SK-N-MC (cell line): ENCODE measurements around the gene TFAP2E.
A peak's percentile ranks its signal among the peaks of the same experiment; 100 is the strongest.

Experiments
- DNase-seq: peaks from one replicate; pipeline ENCODE4 v3.0.0-alpha.2; 2011; ENCODE audit warnings: low read depth, low spot score
- H3K27ac ChIP-seq: fragments of 200-600 bp; sonication (generic); 2 replicates; pipeline ENCODE4 v1.5.1; 2016; ENCODE audit warnings: mixed run types
- H3K36me3 ChIP-seq: fragments of 200-600 bp; sonication (generic); 2 replicates; pipeline ENCODE4 v1.6.1; 2017; ENCODE audit warnings: antibody characterized with exemption, low read length, mixed read lengths; ENCODE audit not compliant: insufficient read depth
- H3K4me3 ChIP-seq: fragments of 200-600 bp; sonication (generic); 2 replicates; pipeline ENCODE4 v1.5.1; 2016
- H3K9ac ChIP-seq: fragments of 200-600 bp; sonication (generic); 2 replicates; pipeline ENCODE4 v1.8.0; 2017; ENCODE audit warnings: mixed run types, mixed read lengths; ENCODE audit not compliant: insufficient read length
- H3K9me3 ChIP-seq: fragments of 200-600 bp; sonication (generic); 2 replicates; pipeline ENCODE4 v1.6.1; 2017; ENCODE audit warnings: low read depth, mild to moderate bottlenecking, antibody characterized with exemption, low read length, moderate library complexity, mixed read lengths
- EZH2 ChIP-seq: fragments of 200-600 bp; sonication (generic); IDR thresholded peaks from one replicate; pipeline ENCODE4 v1.6.1; 2017; ENCODE audit warnings: antibody characterized with exemption
- FOXP2 ChIP-seq: optimal IDR thresholded peaks from 2 replicates; pipeline ENCODE3; 2011; ENCODE audit warnings: mild to moderate bottlenecking, moderate library complexity; ENCODE audit not compliant: insufficient read depth; ENCODE audit errors: extremely low read length, control extremely low read depth
- POLR2AphosphoS5 ChIP-seq: IDR thresholded peaks from 2 replicates; pipeline ENCODE4 v1.6.1; 2012; ENCODE audit warnings: mild to moderate bottlenecking, low read depth, low read length, borderline replicate concordance

The TFAP2E gene

DNA sequence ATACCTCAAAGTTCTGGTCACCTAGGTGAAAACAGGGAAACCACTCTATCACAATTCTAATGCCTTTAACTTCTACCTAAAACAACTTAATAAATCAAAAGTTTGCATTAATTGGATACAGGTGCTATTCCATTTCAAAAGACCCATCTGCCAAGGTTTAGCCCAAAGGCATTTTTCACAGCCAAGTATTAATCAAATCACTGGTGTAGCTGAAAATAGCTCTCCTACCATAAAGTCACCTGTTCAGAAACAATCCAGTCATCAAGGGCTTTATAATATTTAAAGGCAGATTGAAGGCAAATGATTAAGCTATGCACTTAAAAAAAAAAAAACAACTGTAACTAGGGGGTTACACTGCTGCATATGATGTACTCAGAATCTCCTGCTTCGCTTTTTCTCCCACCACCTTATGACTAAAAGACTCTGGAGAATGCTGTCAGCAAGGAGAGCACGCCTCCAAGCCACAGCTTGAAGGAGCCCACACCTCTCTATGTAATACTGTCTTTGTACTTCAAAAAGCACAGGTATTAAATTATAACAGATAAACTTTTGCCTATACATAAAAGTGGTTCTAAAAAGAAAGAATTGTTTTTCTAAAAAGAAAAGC lies 36.5 kb upstream of the TFAP2E start:
- no peak overlapping the region for H3K4me3 ChIP-seq
- no peak for DNase-seq
- H3K27ac ChIP-seq = no peak overlapping the region
- no peak overlapping the region for H3K9ac ChIP-seq
- TF ChIP-seq EZH2 = no peak
- TF ChIP-seq POLR2AphosphoS5 = no peak
- no peak for TF ChIP-seq FOXP2
- peaks cover 7% of the 10 kb centered on the region for H3K36me3 ChIP-seq
- no peaks in the 10 kb centered on the region for H3K9me3 ChIP-seq

DNA sequence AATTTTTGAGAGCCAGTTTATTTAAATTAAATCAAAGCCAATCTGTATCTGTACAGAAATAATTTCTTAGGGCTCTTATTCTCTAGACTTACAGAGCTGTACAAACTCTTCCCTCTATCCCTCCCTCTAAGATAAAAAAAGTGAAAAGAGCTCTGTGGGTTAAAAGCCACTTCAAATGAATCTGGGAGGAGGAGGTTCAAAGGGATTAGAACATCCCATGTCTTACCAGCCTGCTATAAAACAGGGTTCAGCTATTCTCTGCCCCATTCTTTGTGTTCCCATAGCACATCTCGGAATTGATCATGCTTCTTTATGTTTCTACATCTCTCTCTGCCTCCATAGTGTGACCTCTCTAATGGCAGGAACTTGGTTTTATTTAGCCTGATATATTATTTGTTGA lies 35.3 kb upstream of the TFAP2E start:
- H3K4me3 ChIP-seq = no peak overlapping the region

DNA sequence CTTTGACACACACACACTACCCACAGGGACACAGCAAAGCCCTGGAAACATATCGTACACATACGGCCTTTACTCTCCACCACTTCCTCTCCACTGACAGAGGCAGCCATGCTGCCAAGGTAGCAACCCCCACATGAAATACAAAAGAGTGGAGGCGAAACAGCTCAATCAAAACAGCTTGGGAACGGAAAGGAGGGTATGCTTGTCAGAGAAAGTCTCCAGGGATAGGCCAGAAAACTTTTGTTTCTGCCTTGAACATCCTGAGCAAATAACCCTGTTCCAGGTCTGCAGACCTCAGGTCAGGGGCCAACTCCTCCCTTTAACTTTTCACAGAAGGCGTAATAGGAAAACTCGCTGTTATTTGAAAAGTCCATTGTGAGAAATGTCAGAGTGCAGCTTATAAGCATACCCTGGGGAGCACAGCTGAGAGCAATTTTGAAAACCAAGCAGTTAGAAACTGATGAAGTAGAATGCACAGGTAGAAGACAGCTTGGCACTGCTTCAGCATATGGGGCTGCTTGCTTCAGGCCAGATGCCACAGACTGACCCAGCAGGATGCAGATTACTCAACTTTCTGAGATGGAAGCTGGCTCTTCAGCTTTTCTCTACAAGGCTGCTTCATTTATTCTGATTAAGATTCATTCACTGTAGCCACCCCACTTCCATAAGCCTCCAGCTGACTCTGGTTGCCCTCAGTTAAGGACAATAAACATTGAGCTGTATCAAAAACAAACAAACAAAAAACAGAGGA lies 33.9 kb upstream of the TFAP2E start:
- no peak for DNase-seq
- Histone ChIP-seq H3K9ac (no peak overlapping the region), H3K36me3 (no peaks in the 10 kb centered on the region), H3K27ac (0 out of 2 replicates have a peak overlapping the region, but pooled peaks have one; percentile 10), H3K9me3 (no peaks in the 10 kb centered on the region), H3K4me3 (no peak overlapping the region)
- TF ChIP-seq POLR2AphosphoS5 (no peak), FOXP2 (no peak), EZH2 (no peak)

More for the DNA sequence above, 35.3 kb upstream of the TFAP2E start:
- Histone ChIP-seq H3K9ac (no peak overlapping the region), H3K27ac (no peak overlapping the region), H3K36me3 (peaks cover under 1% of the 10 kb centered on the region; the same call in 1 of the 2 replicates), H3K9me3 (no peaks in the 10 kb centered on the region)
- no peak for DNase-seq
- TF ChIP-seq POLR2AphosphoS5 (no peak), EZH2 (no peak), FOXP2 (no peak)

DNA sequence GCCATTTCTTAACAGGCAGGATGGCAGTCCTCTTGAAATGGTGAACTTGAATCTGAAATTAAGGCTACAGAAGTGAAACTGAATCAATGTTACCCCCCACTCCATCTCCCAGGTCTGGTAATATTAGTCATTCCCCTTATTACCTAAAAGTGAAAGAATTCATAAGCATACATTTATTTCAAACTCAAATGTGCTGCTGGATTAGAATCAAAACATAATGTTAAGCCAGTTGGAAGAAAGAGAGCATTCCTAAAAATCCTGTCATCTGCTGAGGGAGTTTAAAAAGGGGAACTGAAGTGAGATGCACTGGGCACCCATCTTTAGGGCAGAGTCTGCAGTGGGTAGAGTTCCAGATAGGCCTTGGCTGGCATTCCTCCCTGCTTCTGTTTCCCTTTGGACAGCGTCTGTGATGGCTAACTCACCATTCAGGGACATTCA lies 33.3 kb upstream of the TFAP2E start:
- Histone ChIP-seq H3K27ac (no peak overlapping the region), H3K9me3 (no peaks in the 10 kb centered on the region), H3K9ac (no peak overlapping the region), H3K4me3 (no peak overlapping the region), H3K36me3 (no peaks in the 10 kb centered on the region)
- no peak for DNase-seq
- TF ChIP-seq FOXP2 = no peak
- no peak for TF ChIP-seq EZH2
- no peak for TF ChIP-seq POLR2AphosphoS5

- DNase-seq = no peak
- no peak overlapping the region for H3K9ac ChIP-seq
- TF ChIP-seq FOXP2 (no peak), EZH2 (no peak), POLR2AphosphoS5 (no peak)
- no peak overlapping the region for H3K27ac ChIP-seq
- no peak overlapping the region for H3K4me3 ChIP-seq
- H3K9me3 ChIP-seq = no peaks in the 10 kb centered on the region
- H3K36me3 ChIP-seq = peaks cover 20% of the 10 kb centered on the region
Measured at GRCh38 chr1:35544976-35545375, 28.1 kb upstream of the TFAP2E start.

DNA sequence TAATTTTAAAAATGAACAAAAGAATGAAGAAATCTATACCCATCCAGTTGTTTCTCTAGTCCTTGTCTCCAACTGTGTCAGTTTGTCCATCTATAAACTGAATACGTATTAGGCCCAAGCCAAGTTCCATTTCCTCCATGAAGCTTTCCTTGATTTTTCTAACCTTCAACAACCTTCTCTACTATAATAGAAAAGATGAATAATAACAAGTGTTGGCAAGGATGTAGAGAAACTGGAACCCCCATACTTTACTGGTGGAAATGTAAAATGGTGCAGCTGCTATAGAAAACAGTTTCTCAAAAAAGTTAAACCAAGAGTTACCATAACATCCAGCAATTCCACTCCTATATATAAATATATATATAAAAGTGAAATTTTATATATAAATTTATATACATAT lies 26.5 kb upstream of the TFAP2E start:
- no peaks in the 10 kb centered on the region for H3K9me3 ChIP-seq
- TF ChIP-seq POLR2AphosphoS5 = no peak
- no peak for TF ChIP-seq EZH2
- TF ChIP-seq FOXP2 = no peak
- peaks cover 30% of the 10 kb centered on the region for H3K36me3 ChIP-seq
- H3K4me3 ChIP-seq = no peak overlapping the region
- H3K27ac ChIP-seq = no peak overlapping the region
- no peak for DNase-seq
- H3K9ac ChIP-seq = no peak overlapping the region

- Histone ChIP-seq H3K27ac (no peak overlapping the region), H3K9me3 (no peaks in the 10 kb centered on the region), H3K9ac (no peak overlapping the region), H3K4me3 (no peak overlapping the region), H3K36me3 (peaks cover 27% of the 10 kb centered on the region)
- DNase-seq = no peak
- TF ChIP-seq FOXP2 = no peak
- TF ChIP-seq EZH2 = no peak
- TF ChIP-seq POLR2AphosphoS5 = no peak
Measured at GRCh38 chr1:35553851-35554250, 19.3 kb upstream of the TFAP2E start.

DNA sequence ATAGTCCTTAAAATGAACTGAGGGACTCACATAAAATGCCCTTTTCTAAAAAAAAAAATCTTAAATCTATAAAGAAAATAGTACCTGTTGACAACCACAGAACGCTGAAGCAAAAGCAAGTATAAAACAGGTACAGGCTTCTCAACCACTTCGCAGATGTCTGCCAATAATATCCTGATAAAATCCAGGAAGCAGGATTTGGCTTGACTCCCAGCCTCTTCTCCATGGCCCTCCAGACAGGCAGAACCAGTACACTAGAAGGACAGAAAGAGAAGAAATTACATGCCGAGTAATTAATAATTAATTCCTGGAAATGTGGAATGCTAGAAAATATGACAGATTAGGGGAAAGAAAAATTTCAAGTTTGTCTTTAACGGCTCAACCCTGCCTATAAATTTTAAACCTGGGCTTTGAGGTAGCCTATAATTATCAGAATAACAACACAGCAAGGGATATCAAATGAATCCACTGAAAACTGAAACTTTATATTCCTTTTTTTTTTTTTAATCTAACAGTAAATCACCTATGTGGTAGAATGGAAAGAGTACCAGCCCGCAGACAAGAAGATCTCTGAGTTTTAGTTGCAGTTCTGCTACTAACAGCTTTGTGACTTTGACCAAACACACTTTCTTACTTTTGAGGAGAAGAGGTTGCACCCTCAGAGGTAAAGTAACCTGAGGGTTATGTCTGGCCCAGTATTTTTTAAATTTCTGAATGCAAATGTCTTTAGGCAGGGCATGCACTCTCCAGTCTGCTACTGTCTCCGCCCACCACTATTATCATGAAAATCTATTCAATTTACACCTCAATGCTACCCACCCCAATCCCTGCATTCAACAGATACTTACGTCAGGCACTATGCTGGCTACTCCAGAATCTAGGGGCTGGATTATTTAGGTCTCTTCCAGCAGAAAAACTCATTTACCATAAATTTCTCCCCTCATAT lies 18.6 kb upstream of the TFAP2E start:
- H3K9me3 ChIP-seq = no peaks in the 10 kb centered on the region
- no peak overlapping the region for H3K4me3 ChIP-seq
- peak overlapping the region; percentile 14 for H3K9ac ChIP-seq
- TF ChIP-seq EZH2 (no peak), POLR2AphosphoS5 (no peak), FOXP2 (no peak)
- DNase-seq = no peak
- peaks cover 27% of the 10 kb centered on the region for H3K36me3 ChIP-seq
- no peak overlapping the region for H3K27ac ChIP-seq
